ENCODE measurements around the gene GRK5. TPM values are rescaled to one million over a fixed set of nuclear protein-coding genes. Genes with fewer than 3 reads are reported as not detected.

GRK5 gene
- total and polyA plus RNA-seq, 9 of the 15 experiments (the other 6 are each of a cell fraction or from before 2014, with no cell fraction given) = 0.46 to 0.83 (median 0.67) TPM; not detected in 2

DNA sequence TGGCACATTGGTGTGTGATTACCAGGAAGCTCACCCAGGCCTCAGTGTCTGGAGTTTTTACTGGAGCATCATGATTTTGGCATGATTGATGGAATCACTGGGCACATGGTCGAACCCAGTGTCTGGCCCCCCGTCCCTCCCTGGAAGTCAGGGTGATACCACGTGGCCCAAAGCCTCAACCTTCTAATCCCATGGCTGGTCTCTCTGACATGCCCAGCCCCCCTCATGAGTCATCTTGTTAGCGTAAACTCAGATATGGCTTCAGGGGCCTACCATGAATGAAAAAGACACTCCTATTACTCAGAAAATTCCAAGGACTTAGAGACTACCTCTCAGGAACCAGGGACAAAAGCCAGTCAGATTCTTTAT, 109.3 kb downstream of the GRK5 start (continued):
- TF ChIP-seq HSF4 (CRISPR knock-in tag; IDR thresholded peaks at IDR 0.05; ENCODE audit: borderline replicate concordance) = no peak
- TF ChIP-seq RB1 (IDR thresholded peaks at IDR 0.05; ENCODE audit: low read depth) = no peak
- TF ChIP-seq, protein P1, sequence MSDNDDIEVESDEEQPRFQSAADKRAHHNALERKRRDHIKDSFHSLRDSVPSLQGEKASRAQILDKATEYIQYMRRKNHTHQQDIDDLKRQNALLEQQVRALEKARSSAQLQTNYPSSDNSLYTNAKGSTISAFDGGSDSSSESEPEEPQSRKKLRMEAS (CRISPR knock-in tag; IDR thresholded peaks at IDR 0.05) = peak; percentile 54; the same call in 1 of the 2 replicates
- TF ChIP-seq, protein P2, sequence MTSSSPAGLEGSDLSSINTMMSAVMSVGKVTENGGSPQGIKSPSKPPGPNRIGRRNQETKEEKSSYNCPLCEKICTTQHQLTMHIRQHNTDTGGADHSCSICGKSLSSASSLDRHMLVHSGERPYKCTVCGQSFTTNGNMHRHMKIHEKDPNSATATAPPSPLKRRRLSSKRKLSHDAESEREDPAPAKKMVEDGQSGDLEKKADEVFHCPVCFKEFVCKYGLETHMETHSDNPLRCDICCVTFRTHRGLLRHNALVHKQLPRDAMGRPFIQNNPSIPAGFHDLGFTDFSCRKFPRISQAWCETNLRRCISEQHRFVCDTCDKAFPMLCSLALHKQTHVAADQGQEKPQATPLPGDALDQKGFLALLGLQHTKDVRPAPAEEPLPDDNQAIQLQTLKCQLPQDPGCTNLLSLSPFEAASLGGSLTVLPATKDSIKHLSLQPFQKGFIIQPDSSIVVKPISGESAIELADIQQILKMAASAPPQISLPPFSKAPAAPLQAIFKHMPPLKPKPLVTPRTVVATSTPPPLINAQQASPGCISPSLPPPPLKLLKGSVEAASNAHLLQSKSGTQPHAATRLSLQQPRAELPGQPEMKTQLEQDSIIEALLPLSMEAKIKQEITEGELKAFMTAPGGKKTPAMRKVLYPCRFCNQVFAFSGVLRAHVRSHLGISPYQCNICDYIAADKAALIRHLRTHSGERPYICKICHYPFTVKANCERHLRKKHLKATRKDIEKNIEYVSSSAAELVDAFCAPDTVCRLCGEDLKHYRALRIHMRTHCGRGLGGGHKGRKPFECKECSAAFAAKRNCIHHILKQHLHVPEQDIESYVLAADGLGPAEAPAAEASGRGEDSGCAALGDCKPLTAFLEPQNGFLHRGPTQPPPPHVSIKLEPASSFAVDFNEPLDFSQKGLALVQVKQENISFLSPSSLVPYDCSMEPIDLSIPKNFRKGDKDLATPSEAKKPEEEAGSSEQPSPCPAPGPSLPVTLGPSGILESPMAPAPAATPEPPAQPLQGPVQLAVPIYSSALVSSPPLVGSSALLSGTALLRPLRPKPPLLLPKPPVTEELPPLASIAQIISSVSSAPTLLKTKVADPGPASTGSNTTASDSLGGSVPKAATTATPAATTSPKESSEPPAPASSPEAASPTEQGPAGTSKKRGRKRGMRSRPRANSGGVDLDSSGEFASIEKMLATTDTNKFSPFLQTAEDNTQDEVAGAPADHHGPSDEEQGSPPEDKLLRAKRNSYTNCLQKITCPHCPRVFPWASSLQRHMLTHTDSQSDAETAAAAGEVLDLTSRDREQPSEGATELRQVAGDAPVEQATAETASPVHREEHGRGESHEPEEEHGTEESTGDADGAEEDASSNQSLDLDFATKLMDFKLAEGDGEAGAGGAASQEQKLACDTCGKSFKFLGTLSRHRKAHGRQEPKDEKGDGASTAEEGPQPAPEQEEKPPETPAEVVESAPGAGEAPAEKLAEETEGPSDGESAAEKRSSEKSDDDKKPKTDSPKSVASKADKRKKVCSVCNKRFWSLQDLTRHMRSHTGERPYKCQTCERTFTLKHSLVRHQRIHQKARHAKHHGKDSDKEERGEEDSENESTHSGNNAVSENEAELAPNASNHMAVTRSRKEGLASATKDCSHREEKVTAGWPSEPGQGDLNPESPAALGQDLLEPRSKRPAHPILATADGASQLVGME (CRISPR knock-in tag; IDR thresholded peaks at IDR 0.05) = no peak
- no peak for TF ChIP-seq RAD21 (CRISPR knock-in tag; conservative IDR thresholded peaks at IDR 0.05 in 1 of 2, IDR thresholded peaks at IDR 0.05 in 1 of 2)
- no peak for TF ChIP-seq ZNF133 (CRISPR knock-in tag; IDR thresholded peaks at IDR 0.05)
- no peak for TF ChIP-seq ZNF75A (CRISPR knock-in tag; IDR thresholded peaks at IDR 0.05)
- TF ChIP-seq, protein P3, sequence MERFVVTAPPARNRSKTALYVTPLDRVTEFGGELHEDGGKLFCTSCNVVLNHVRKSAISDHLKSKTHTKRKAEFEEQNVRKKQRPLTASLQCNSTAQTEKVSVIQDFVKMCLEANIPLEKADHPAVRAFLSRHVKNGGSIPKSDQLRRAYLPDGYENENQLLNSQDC (CRISPR knock-in tag; IDR thresholded peaks at IDR 0.05) = no peak
- TF ChIP-seq, protein P4, sequence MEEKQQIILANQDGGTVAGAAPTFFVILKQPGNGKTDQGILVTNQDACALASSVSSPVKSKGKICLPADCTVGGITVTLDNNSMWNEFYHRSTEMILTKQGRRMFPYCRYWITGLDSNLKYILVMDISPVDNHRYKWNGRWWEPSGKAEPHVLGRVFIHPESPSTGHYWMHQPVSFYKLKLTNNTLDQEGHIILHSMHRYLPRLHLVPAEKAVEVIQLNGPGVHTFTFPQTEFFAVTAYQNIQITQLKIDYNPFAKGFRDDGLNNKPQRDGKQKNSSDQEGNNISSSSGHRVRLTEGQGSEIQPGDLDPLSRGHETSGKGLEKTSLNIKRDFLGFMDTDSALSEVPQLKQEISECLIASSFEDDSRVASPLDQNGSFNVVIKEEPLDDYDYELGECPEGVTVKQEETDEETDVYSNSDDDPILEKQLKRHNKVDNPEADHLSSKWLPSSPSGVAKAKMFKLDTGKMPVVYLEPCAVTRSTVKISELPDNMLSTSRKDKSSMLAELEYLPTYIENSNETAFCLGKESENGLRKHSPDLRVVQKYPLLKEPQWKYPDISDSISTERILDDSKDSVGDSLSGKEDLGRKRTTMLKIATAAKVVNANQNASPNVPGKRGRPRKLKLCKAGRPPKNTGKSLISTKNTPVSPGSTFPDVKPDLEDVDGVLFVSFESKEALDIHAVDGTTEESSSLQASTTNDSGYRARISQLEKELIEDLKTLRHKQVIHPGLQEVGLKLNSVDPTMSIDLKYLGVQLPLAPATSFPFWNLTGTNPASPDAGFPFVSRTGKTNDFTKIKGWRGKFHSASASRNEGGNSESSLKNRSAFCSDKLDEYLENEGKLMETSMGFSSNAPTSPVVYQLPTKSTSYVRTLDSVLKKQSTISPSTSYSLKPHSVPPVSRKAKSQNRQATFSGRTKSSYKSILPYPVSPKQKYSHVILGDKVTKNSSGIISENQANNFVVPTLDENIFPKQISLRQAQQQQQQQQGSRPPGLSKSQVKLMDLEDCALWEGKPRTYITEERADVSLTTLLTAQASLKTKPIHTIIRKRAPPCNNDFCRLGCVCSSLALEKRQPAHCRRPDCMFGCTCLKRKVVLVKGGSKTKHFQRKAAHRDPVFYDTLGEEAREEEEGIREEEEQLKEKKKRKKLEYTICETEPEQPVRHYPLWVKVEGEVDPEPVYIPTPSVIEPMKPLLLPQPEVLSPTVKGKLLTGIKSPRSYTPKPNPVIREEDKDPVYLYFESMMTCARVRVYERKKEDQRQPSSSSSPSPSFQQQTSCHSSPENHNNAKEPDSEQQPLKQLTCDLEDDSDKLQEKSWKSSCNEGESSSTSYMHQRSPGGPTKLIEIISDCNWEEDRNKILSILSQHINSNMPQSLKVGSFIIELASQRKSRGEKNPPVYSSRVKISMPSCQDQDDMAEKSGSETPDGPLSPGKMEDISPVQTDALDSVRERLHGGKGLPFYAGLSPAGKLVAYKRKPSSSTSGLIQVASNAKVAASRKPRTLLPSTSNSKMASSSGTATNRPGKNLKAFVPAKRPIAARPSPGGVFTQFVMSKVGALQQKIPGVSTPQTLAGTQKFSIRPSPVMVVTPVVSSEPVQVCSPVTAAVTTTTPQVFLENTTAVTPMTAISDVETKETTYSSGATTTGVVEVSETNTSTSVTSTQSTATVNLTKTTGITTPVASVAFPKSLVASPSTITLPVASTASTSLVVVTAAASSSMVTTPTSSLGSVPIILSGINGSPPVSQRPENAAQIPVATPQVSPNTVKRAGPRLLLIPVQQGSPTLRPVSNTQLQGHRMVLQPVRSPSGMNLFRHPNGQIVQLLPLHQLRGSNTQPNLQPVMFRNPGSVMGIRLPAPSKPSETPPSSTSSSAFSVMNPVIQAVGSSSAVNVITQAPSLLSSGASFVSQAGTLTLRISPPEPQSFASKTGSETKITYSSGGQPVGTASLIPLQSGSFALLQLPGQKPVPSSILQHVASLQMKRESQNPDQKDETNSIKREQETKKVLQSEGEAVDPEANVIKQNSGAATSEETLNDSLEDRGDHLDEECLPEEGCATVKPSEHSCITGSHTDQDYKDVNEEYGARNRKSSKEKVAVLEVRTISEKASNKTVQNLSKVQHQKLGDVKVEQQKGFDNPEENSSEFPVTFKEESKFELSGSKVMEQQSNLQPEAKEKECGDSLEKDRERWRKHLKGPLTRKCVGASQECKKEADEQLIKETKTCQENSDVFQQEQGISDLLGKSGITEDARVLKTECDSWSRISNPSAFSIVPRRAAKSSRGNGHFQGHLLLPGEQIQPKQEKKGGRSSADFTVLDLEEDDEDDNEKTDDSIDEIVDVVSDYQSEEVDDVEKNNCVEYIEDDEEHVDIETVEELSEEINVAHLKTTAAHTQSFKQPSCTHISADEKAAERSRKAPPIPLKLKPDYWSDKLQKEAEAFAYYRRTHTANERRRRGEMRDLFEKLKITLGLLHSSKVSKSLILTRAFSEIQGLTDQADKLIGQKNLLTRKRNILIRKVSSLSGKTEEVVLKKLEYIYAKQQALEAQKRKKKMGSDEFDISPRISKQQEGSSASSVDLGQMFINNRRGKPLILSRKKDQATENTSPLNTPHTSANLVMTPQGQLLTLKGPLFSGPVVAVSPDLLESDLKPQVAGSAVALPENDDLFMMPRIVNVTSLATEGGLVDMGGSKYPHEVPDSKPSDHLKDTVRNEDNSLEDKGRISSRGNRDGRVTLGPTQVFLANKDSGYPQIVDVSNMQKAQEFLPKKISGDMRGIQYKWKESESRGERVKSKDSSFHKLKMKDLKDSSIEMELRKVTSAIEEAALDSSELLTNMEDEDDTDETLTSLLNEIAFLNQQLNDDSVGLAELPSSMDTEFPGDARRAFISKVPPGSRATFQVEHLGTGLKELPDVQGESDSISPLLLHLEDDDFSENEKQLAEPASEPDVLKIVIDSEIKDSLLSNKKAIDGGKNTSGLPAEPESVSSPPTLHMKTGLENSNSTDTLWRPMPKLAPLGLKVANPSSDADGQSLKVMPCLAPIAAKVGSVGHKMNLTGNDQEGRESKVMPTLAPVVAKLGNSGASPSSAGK (IDR thresholded peaks at IDR 0.05) = peak; percentile 46
- no peak for TF ChIP-seq ZNF165 (CRISPR knock-in tag; IDR thresholded peaks at IDR 0.05; ENCODE audit: borderline replicate concordance)

Measured in K562 (cell line).